ENCODE results near the gene ATP4A. TPM values are rescaled to one million over a fixed set of nuclear protein-coding genes. Genes with fewer than 3 reads are reported as not detected.

The ATP4A gene
- total and polyA plus RNA-seq, 9 donors = 0.02 TPM; not detected in 8

DNA sequence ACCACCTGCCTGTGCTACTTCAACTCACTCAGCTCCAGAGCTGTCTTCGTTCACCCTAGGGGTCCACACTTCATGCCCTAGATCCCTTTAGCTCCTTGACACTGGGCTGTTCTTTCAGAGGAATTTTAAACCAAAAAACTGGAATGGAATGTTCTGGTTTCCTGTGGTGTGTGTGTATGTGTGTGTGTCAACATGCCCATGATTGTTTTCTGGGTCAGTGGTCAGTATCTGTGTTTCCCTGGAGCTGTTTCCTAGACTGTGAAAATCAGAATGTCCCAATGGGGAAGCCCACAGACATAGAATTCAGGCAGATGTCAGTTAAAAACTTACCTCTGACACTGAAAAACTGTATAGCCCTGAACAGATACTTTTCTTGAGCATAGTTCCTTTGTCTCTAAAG, 23.9 kb upstream of the ATP4A start:
- whole genome bisulfite sequencing, 3 donors = 31 to 44% (median 43%) methylated on average over 1 of the region's 1 CpG
- TF ChIP-seq CTCF (IDR thresholded peaks at IDR 0.05) (no peak), EP300 (IDR thresholded peaks at IDR 0.05) (no peak), POLR2A (IDR thresholded peaks at IDR 0.05) (no peak)
- intact Hi-C loops (cut with DNase I) = no loop called here
- Histone ChIP-seq H3K36me3 (no peaks in the 10 kb centered on the region), H3K27me3 (no peaks in the 10 kb centered on the region), H3K9me3 (no peaks in the 10 kb centered on the region), H3K27ac (no peak overlapping the region), H3K4me1 (ENCODE audit: insufficient read depth) (no peaks in the 10 kb centered on the region), H3K4me3 (no peak overlapping the region)
- no peak for DNase-seq

DNA sequence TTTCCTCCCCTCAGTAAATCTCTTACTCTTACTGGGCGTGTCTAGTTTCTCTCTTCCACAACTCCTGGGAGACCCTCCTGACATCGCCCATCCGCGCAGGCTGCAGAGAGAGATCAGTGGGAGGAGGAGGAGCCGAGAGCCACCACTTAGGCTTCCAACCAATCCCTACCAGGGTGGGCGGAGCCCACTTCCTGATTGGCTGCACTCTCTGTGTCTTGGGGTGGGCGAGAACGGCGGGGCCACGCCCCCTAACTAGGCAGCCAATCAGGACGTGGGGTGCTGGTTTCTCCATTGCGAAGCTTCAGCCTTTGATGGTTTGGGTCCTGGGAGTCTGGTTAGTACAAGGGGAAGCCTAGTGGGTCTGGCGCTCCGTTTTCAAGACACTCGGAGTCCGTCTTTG, 22.4 kb upstream of the ATP4A start, which contains the start of gene PMIS2:
PMIS2 (plus strand) TSS at position 326 of the 400 bp plus-strand sequence. CDS start 87 bp downstream, outside the sequence.
- no peak for TF ChIP-seq CTCF (IDR thresholded peaks at IDR 0.05)
- TF ChIP-seq POLR2A (IDR thresholded peaks at IDR 0.05) = no peak
- no peak for TF ChIP-seq EP300 (IDR thresholded peaks at IDR 0.05)
- Histone ChIP-seq H3K27me3 (no peaks in the 10 kb centered on the region), H3K4me3 (no peak within 1 kb of the TSS), H3K27ac (no peak within 1 kb of the TSS), H3K4me1 (ENCODE audit: insufficient read depth) (no peaks in the 10 kb centered on the region), H3K36me3 (no peaks in the 10 kb centered on the region), H3K9me3 (no peaks in the 10 kb centered on the region)
- DNase-seq = no peak
- intact Hi-C loops (cut with DNase I) = no loop called here
- 23 to 37% (median 28%) methylated on average over 16 of the region's 16 CpGs for WGBS, 3 donors

GRCh38 chr19:35582760-35583159, 19.3 kb upstream of the ATP4A start:
- 57 to 91% (median 87%) methylated on average over 1 of the region's 1 CpG for WGBS, 3 donors
- no peaks in the 10 kb centered on the region for H3K27me3 ChIP-seq
- H3K27ac ChIP-seq = no peak overlapping the region
- no peak overlapping the region for H3K4me3 ChIP-seq
- no peak for DNase-seq
- no peaks in the 10 kb centered on the region for H3K9me3 ChIP-seq
- no peak for TF ChIP-seq CTCF (IDR thresholded peaks at IDR 0.05)
- no peak for TF ChIP-seq POLR2A (IDR thresholded peaks at IDR 0.05)
- no peak for TF ChIP-seq EP300 (IDR thresholded peaks at IDR 0.05)
- no peaks in the 10 kb centered on the region for H3K4me1 ChIP-seq (ENCODE audit: insufficient read depth)
- H3K36me3 ChIP-seq = no peaks in the 10 kb centered on the region
- intact Hi-C loops (cut with DNase I) = no loop called here

DNA sequence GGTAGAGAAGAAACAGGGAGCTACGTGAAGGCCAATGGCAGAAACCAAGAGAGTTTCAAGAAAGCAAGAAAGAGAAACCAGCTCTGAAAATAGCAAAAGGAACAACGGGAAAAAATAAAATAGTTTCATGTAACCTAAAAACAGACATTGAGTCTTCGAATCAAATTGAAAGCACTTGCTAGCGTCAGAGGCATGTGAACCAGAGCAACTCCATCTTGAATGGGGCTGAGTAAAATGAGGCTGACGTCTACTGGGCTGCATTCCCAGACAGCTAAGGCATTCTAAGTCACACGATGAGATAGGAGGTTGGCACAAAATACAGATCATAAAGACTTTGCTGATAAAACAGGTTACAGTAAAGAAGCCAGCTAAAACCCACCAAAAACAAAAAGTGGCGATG, 15.2 kb upstream of the ATP4A start:
- DNase-seq = no peak
- intact Hi-C loops (cut with DNase I) = no loop called here
- WGBS, 3 donors = 58 to 68% (median 61%) methylated on average over 7 of the region's 7 CpGs

More for the DNA sequence above, 15.2 kb upstream of the ATP4A start:
- no peak overlapping the region for H3K27ac ChIP-seq
- no peaks in the 10 kb centered on the region for H3K4me1 ChIP-seq (ENCODE audit: insufficient read depth)
- TF ChIP-seq CTCF (IDR thresholded peaks at IDR 0.05) = no peak
- TF ChIP-seq POLR2A (IDR thresholded peaks at IDR 0.05) = no peak
- no peak for TF ChIP-seq EP300 (IDR thresholded peaks at IDR 0.05)
- no peaks in the 10 kb centered on the region for H3K36me3 ChIP-seq
- H3K9me3 ChIP-seq = peaks cover 0 to 7% of the 10 kb centered on the region in 2 donors
- H3K27me3 ChIP-seq = no peaks in the 10 kb centered on the region
- H3K4me3 ChIP-seq = no peak overlapping the region

Measured in ovary (tissue), 9 donors.